ENCODE data around the gene SLC4A7. TPM values are rescaled to one million over a fixed set of nuclear protein-coding genes. Genes with fewer than 3 reads are reported as not detected.
A peak's percentile ranks its signal among the peaks of the same experiment; 100 is the strongest.

SLC4A7 gene
- total and polyA plus RNA-seq, 10 of the 15 experiments (the other 5 are each of a cell fraction or from before 2014, with no cell fraction given) = 4.4 to 41.4 (median 18.3) TPM

GRCh38 chr3:27484015-27484844 lies at the start of gene SLC4A7 (continued):
- TF ChIP-seq E4F1 (IDR thresholded peaks at IDR 0.05; ENCODE audit: borderline replicate concordance, partially characterized antibody) (no peak), FOXM1 (IDR thresholded peaks at IDR 0.05; ENCODE audit: low read depth, low read length) (no peak), POLR2AphosphoS5 (IDR thresholded peaks at IDR 0.05; ENCODE audit: low read length) (peak; percentile 90), IRF3 (IDR thresholded peaks at IDR 0.05) (peak; percentile 72; the same call in 1 of the 2 replicates), JUNB (IDR thresholded peaks at IDR 0.05) (no peak), RAD51 (IDR thresholded peaks at IDR 0.05) (no peak), WRNIP1 (IDR thresholded peaks at IDR 0.05; ENCODE audit: borderline replicate concordance, low read depth, low read length) (no peak), ETV6 (conservative IDR thresholded peaks at IDR 0.05 in 1 of 2, IDR thresholded peaks at IDR 0.05 in 1 of 2; ENCODE audit: borderline replicate concordance in 1 of 2, low read depth in 1 of 2) (no peak), EGR1 (IDR thresholded peaks at IDR 0.05; ENCODE audit: borderline replicate concordance in 1 of 2, low read depth in 2 of 2, low read length in 2 of 2) (peak in 1 of 2 experiments; percentile 79; a peak in 2 of 3 replicates), TCF7 (IDR thresholded peaks at IDR 0.05; ENCODE audit: borderline replicate concordance) (no peak)
- TF ChIP-seq, protein P1, sequence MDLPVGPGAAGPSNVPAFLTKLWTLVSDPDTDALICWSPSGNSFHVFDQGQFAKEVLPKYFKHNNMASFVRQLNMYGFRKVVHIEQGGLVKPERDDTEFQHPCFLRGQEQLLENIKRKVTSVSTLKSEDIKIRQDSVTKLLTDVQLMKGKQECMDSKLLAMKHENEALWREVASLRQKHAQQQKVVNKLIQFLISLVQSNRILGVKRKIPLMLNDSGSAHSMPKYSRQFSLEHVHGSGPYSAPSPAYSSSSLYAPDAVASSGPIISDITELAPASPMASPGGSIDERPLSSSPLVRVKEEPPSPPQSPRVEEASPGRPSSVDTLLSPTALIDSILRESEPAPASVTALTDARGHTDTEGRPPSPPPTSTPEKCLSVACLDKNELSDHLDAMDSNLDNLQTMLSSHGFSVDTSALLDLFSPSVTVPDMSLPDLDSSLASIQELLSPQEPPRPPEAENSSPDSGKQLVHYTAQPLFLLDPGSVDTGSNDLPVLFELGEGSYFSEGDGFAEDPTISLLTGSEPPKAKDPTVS (IDR thresholded peaks at IDR 0.05; ENCODE audit: low read depth, low read length) = no peak
- TF ChIP-seq, protein P2, sequence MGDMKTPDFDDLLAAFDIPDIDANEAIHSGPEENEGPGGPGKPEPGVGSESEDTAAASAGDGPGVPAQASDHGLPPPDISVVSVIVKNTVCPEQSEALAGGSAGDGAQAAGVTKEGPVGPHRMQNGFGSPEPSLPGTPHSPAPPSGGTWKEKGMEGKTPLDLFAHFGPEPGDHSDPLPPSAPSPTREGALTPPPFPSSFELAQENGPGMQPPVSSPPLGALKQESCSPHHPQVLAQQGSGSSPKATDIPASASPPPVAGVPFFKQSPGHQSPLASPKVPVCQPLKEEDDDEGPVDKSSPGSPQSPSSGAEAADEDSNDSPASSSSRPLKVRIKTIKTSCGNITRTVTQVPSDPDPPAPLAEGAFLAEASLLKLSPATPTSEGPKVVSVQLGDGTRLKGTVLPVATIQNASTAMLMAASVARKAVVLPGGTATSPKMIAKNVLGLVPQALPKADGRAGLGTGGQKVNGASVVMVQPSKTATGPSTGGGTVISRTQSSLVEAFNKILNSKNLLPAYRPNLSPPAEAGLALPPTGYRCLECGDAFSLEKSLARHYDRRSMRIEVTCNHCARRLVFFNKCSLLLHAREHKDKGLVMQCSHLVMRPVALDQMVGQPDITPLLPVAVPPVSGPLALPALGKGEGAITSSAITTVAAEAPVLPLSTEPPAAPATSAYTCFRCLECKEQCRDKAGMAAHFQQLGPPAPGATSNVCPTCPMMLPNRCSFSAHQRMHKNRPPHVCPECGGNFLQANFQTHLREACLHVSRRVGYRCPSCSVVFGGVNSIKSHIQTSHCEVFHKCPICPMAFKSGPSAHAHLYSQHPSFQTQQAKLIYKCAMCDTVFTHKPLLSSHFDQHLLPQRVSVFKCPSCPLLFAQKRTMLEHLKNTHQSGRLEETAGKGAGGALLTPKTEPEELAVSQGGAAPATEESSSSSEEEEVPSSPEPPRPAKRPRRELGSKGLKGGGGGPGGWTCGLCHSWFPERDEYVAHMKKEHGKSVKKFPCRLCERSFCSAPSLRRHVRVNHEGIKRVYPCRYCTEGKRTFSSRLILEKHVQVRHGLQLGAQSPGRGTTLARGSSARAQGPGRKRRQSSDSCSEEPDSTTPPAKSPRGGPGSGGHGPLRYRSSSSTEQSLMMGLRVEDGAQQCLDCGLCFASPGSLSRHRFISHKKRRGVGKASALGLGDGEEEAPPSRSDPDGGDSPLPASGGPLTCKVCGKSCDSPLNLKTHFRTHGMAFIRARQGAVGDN (IDR thresholded peaks at IDR 0.05) = peak; percentile 80
- TF ChIP-seq, protein P3, sequence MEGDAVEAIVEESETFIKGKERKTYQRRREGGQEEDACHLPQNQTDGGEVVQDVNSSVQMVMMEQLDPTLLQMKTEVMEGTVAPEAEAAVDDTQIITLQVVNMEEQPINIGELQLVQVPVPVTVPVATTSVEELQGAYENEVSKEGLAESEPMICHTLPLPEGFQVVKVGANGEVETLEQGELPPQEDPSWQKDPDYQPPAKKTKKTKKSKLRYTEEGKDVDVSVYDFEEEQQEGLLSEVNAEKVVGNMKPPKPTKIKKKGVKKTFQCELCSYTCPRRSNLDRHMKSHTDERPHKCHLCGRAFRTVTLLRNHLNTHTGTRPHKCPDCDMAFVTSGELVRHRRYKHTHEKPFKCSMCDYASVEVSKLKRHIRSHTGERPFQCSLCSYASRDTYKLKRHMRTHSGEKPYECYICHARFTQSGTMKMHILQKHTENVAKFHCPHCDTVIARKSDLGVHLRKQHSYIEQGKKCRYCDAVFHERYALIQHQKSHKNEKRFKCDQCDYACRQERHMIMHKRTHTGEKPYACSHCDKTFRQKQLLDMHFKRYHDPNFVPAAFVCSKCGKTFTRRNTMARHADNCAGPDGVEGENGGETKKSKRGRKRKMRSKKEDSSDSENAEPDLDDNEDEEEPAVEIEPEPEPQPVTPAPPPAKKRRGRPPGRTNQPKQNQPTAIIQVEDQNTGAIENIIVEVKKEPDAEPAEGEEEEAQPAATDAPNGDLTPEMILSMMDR (IDR thresholded peaks at IDR 0.05 in 2 of 3, conservative IDR thresholded peaks at IDR 0.05 in 1 of 3; ENCODE audit: control insufficient read depth in 2 of 3, extremely low read depth in 1 of 3, insufficient read depth in 1 of 3, low read depth in 3 of 3, low read length in 3 of 3) = no peak

All from GM12878 (cell line).